ENCODE measurements around the gene CFAP107. TPM values are rescaled to one million over a fixed set of nuclear protein-coding genes. Genes with fewer than 3 reads are reported as not detected.

The CFAP107 gene
- total and polyA plus RNA-seq, 2 experiments from 2014 or later: not detected

- Histone ChIP-seq H3K27ac (no peak overlapping the region), H3K9me2 (replicated peaks; ENCODE audit: insufficient read depth) (no peaks in the 10 kb centered on the region)
- no peak for DNase-seq (ENCODE audit: low spot score)
Measured at GRCh38 chr1:12772520-12772919, 26.5 kb downstream of the CFAP107 start.

DNA sequence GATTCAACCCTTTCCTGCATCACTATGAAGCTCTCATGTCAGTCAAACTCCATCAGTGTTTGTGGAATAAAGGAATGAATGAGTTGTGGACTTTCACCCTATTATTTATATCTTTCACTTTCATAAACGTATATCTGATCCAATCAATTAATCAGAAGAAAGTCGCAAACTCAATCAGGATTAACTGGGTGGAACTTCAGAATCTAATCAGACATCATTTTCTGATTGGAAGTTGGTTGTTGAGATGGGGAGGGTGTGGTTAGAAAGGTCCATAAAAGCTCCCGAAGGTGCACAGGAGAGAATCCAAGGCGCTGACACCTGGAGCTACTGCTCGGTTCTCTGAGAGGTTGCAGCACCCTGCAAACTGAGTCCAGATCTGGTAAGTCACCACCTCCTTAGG lies 27.4 kb downstream of the CFAP107 start, which contains the start of gene PRAMEF12:
Gene PRAMEF12 (plus strand): TSS at position 301 of the 400 bp plus-strand sequence. CDS start 1,130 bp downstream, outside the sequence.
- Histone ChIP-seq H3K9me3 (ENCODE audit: low read depth) (no peaks in the 10 kb centered on the region), H2AFZ (no peak within 1 kb of the TSS), H3K9me2 (replicated peaks; ENCODE audit: insufficient read depth) (no peaks in the 10 kb centered on the region), H3K4me3 (no peak within 1 kb of the TSS), H3K4me1 (ENCODE audit: insufficient read depth) (no peaks in the 10 kb centered on the region), H4K20me1 (ENCODE audit: insufficient read depth, poor library complexity, severe bottlenecking) (no peaks in the 10 kb centered on the region), H3K36me3 (replicated peaks; ENCODE audit: insufficient read depth, low read depth) (no peaks in the 10 kb centered on the region), H3K79me2 (no peaks in the 10 kb centered on the region), H3K4me2 (no peak within 1 kb of the TSS), H3K27me3 (no peaks in the 10 kb centered on the region), H3K27ac (no peak within 1 kb of the TSS)
- WGBS (ENCODE audit: low lambda C conversion rate, missing lambda C conversion rate): 88% methylated on average over 5 of the region's 5 CpGs
- no peak for DNase-seq (ENCODE audit: low spot score)
- TF ChIP-seq CTCF (IDR thresholded peaks at IDR 0.05; ENCODE audit: poor library complexity): no peak

More at GRCh38 chr1:12772520-12772919, 26.5 kb downstream of the CFAP107 start:
- H3K79me2 ChIP-seq: no peaks in the 10 kb centered on the region
- H3K9me3 ChIP-seq (ENCODE audit: low read depth): no peaks in the 10 kb centered on the region
- no peak overlapping the region for H2AFZ ChIP-seq
- H3K27me3 ChIP-seq: no peaks in the 10 kb centered on the region
- no peaks in the 10 kb centered on the region for H3K4me1 ChIP-seq (ENCODE audit: insufficient read depth)
- WGBS (ENCODE audit: low lambda C conversion rate, missing lambda C conversion rate): 93% methylated on average over 5 of the region's 5 CpGs
- no peaks in the 10 kb centered on the region for H3K36me3 ChIP-seq (replicated peaks; ENCODE audit: insufficient read depth, low read depth)
- no peak overlapping the region for H3K4me2 ChIP-seq
- no peaks in the 10 kb centered on the region for H4K20me1 ChIP-seq (ENCODE audit: insufficient read depth, poor library complexity, severe bottlenecking)
- H3K4me3 ChIP-seq: no peak overlapping the region
- TF ChIP-seq EZH2phosphoT487 (IDR thresholded peaks at IDR 0.05; ENCODE audit: low read depth, severe bottlenecking, unreplicated experiment): no peak
- no peak for TF ChIP-seq CTCF (IDR thresholded peaks at IDR 0.05; ENCODE audit: poor library complexity)
- TF ChIP-seq EZH2 (IDR thresholded peaks at IDR 0.05; ENCODE audit: borderline replicate concordance): no peak

DNA sequence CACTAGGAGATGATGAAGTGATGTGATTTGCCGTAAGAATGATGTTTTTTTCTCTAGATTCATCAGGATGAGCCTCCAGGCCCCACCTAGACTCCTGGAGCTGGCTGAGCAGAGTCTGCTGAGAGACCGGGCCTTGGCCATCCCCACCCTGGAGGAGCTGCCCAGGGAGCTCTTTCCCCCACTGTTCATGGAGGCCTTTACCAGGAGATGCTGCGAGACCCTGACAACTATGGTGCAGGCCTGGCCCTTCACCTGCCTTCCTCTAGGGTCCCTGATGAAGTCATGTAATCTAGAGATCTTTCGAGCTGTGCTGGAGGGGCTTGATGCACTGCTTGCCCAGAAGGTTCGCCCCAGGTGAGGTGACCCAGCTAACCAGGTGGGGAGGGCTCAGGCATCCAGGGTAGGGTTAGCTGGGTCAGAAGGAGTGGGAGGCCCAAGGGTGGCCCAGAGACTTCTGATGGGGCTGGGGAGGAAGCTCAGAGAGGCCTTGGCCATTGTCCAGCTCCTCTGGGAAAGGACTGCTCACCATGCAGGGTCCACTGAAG lies 28.9 kb downstream of the CFAP107 start:
- TF ChIP-seq EZH2 (IDR thresholded peaks at IDR 0.05; ENCODE audit: borderline replicate concordance) (no peak), EZH2phosphoT487 (IDR thresholded peaks at IDR 0.05; ENCODE audit: low read depth, severe bottlenecking, unreplicated experiment) (no peak), CTCF (IDR thresholded peaks at IDR 0.05; ENCODE audit: poor library complexity) (no peak)
- H4K20me1 ChIP-seq (ENCODE audit: insufficient read depth, poor library complexity, severe bottlenecking): no peaks in the 10 kb centered on the region
- H3K36me3 ChIP-seq (replicated peaks; ENCODE audit: insufficient read depth, low read depth): no peaks in the 10 kb centered on the region
- no peaks in the 10 kb centered on the region for H3K79me2 ChIP-seq
- H3K9me2 ChIP-seq (replicated peaks; ENCODE audit: insufficient read depth): no peaks in the 10 kb centered on the region
- 81% methylated on average over 5 of the region's 5 CpGs for WGBS (ENCODE audit: low lambda C conversion rate, missing lambda C conversion rate)
- H3K9me3 ChIP-seq (ENCODE audit: low read depth): no peaks in the 10 kb centered on the region
- H3K27ac ChIP-seq: no peak overlapping the region
- no peak overlapping the region for H2AFZ ChIP-seq
- DNase-seq (ENCODE audit: low spot score): no peak
- H3K4me2 ChIP-seq: no peak overlapping the region
- H3K27me3 ChIP-seq: no peaks in the 10 kb centered on the region
- no peaks in the 10 kb centered on the region for H3K4me1 ChIP-seq (ENCODE audit: insufficient read depth)
- no peak overlapping the region for H3K4me3 ChIP-seq

DNA sequence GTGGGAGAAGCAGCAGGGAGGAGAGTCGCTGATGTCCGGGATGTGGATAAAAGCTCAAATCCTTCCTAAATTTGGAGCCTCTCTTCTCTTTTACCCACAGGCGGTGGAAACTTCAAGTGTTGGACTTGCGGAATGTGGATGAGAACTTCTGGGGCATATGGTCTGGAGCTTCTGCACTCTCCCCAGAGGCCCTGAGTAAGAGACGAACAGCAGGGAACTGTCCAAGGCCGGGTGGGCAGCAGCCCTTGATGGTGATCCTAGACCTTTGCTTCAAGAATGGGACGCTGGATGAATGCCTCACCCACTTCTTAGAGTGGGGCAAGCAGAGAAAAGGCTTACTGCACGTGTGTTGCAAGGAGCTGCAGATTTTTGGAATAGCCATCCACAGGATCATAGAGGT lies 29.4 kb downstream of the CFAP107 start:
- H3K9me2 ChIP-seq (replicated peaks; ENCODE audit: insufficient read depth): no peaks in the 10 kb centered on the region
- no peaks in the 10 kb centered on the region for H3K36me3 ChIP-seq (replicated peaks; ENCODE audit: insufficient read depth, low read depth)
- H2AFZ ChIP-seq: no peak overlapping the region
- H3K4me2 ChIP-seq: no peak overlapping the region
- H3K4me3 ChIP-seq: no peak overlapping the region
- no peaks in the 10 kb centered on the region for H3K9me3 ChIP-seq (ENCODE audit: low read depth)
- no peak overlapping the region for H3K27ac ChIP-seq
- H3K4me1 ChIP-seq (ENCODE audit: insufficient read depth): no peaks in the 10 kb centered on the region
- WGBS (ENCODE audit: low lambda C conversion rate, missing lambda C conversion rate): 88% methylated on average over 8 of the region's 8 CpGs
- no peak for DNase-seq (ENCODE audit: low spot score)
- no peaks in the 10 kb centered on the region for H3K79me2 ChIP-seq
- TF ChIP-seq EZH2phosphoT487 (IDR thresholded peaks at IDR 0.05; ENCODE audit: low read depth, severe bottlenecking, unreplicated experiment) (no peak), EZH2 (IDR thresholded peaks at IDR 0.05; ENCODE audit: borderline replicate concordance) (no peak)
- H4K20me1 ChIP-seq (ENCODE audit: insufficient read depth, poor library complexity, severe bottlenecking): no peaks in the 10 kb centered on the region
- no peaks in the 10 kb centered on the region for H3K27me3 ChIP-seq

Data from hepatocyte (in vitro differentiated cells).